Measurements from ENCODE around the gene ELAVL4.

Gene ELAVL4

DNA sequence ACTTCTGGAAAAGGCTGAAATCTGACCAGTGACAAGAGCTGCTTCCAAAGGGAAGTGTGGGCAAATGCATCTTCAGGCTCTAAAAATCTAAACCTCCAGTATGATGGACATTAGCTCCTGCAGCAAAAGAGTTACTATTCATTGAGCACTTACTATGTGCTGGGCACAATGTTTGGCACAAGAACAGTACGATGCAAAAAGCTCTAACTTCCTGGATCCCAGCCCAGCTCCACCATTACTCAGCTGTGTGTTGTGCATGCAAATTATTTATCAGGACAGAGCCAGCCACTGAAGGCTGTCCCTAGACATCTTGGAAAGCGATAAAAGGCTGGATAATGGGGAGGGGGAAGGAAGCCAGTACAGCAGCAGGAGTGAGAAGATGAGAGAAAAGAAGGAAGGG is 143.5 kb downstream of the ELAVL4 start:
- Histone ChIP-seq H3K36me3 (ENCODE audit: control insufficient read depth, insufficient read depth, low read length) (no peaks in the 10 kb centered on the region), H3K27me3 (ENCODE audit: control insufficient read depth, insufficient read depth, low read length) (peaks cover 48% of the 10 kb centered on the region; the same call in 1 of the 2 replicates), H3K4me1 (ENCODE audit: control insufficient read depth, insufficient read depth, low read length) (0 out of 2 replicates have a peak, but pooled peaks cover 5% of the 10 kb centered on the region), H3K27ac (ENCODE audit: low read depth, low read length) (no peak overlapping the region), H3K9ac (ENCODE audit: low read length) (no peak overlapping the region), H3K4me3 (ENCODE audit: low read depth, low read length) (no peak overlapping the region), H3K9me3 (ENCODE audit: control insufficient read depth, insufficient read depth, low read depth, low read length) (no peaks in the 10 kb centered on the region)
